ENCODE measurements around the gene CTR9. TPM values are rescaled to one million over a fixed set of nuclear protein-coding genes. Genes with fewer than 3 reads are reported as not detected.
"Not testable (repeated sequence)": the region's sequence is repeated elsewhere in the genome, so short reads cannot be mapped to it uniquely, and the experiment has no call there.

CTR9 gene
- total and polyA plus RNA-seq, 2 of the 8 experiments (the other 6 are each of a cell fraction or from before 2014, with no cell fraction given), result 6.1 to 37.7 TPM

DNA sequence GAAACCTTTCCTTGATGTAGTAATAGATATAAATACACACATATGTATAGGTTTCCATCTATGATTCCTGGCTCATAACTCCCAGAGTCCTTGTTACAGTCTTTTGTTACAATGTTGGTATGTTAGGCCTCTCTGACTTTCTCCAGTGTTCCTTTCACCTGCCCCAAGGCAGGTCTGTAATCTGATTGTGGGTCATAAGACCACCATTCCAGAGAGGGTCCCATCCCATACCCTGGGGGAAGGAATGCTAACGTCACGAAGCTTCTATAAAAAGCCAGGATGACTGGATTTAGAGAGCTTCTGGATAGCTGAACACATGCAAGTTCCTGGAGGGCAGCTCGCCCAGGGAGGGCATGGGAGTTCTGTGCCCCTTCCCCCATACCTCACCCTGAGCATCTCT lies 71.4 kb downstream of the CTR9 start:
- H3K4me3 ChIP-seq (ENCODE audit: extremely low read depth in 1 of 4, insufficient read depth in 2 of 4, low read depth in 3 of 4, low read length in 4 of 4); POLR2A ChIA-PET (ENCODE audit: partially characterized antibody); FAIRE-seq; H3K27me3 ChIP-seq (replicated peaks in 1 of 4; ENCODE audit: control insufficient read depth in 3 of 4, extremely low read depth in 1 of 4, insufficient read depth in 3 of 4, low read length in 3 of 4); H4K20me1 ChIP-seq (replicated peaks in 1 of 2; ENCODE audit: control insufficient read depth in 1 of 2, insufficient read depth in 2 of 2, low read length in 2 of 2); H3K36me3 ChIP-seq (ENCODE audit: control insufficient read depth in 2 of 4, insufficient read depth in 4 of 4, low read length in 3 of 4); H3K23ac ChIP-seq (ENCODE audit: insufficient read length); H3K4ac ChIP-seq (replicated peaks; ENCODE audit: insufficient read length, low read depth, low read length); H3K4me2 ChIP-seq (ENCODE audit: insufficient read depth in 1 of 2, low read depth in 2 of 2, low read length in 2 of 2); H3K79me1 ChIP-seq (ENCODE audit: low read depth, low read length); H4K91ac ChIP-seq (replicated peaks; ENCODE audit: insufficient read length, low read length); H3K14ac ChIP-seq (ENCODE audit: insufficient read length); H2BK15ac ChIP-seq (ENCODE audit: low read length); H4K8ac ChIP-seq (ENCODE audit: extremely low read depth, insufficient read depth, low read length); H2BK20ac ChIP-seq (ENCODE audit: low read length); H3K23me2 ChIP-seq (ENCODE audit: low read depth, low read length); H3K27ac ChIP-seq (ENCODE audit: low read depth, low read length); H4K5ac ChIP-seq (ENCODE audit: insufficient read length, low read depth, low read length); H2BK5ac ChIP-seq (ENCODE audit: low read depth, low read length); H3K79me2 ChIP-seq (ENCODE audit: control insufficient read depth in 1 of 2, insufficient read depth in 2 of 2, low read length in 2 of 2); H2AK5ac ChIP-seq (ENCODE audit: low read depth, low read length); H3K9me3 ChIP-seq (ENCODE audit: insufficient read depth in 2 of 2, low read depth in 1 of 2, low read length in 1 of 2); DNase-seq (ENCODE audit: low read depth in 1 of 2, low spot score in 2 of 2); H2AFZ ChIP-seq (ENCODE audit: low read length); H3K4me1 ChIP-seq (replicated peaks in 1 of 4; ENCODE audit: control insufficient read depth in 3 of 4, insufficient read depth in 4 of 4, low read length in 3 of 4); H3K56ac ChIP-seq (replicated peaks; ENCODE audit: insufficient read length, low read depth, low read length); H3K18ac ChIP-seq (ENCODE audit: extremely low read depth, low read length); H2BK120ac ChIP-seq (replicated peaks; ENCODE audit: low read depth, low read length); CTCF ChIA-PET (ENCODE audit: partially characterized antibody); H3K9ac ChIP-seq (replicated peaks in 1 of 4; ENCODE audit: extremely low read depth in 1 of 4, low read depth in 3 of 4, low read length in 3 of 4); H2BK12ac ChIP-seq (ENCODE audit: low read depth, low read length): not testable (repeated sequence)
- 88% methylated on average over 2 of the region's 3 CpGs; no CpG with 5 or more reads in 1 of the 2 experiments for WGBS, 2 experiments (ENCODE audit: extremely low coverage in 1 of 2, insufficient coverage in 1 of 2, insufficient read length in 1 of 2, insufficient replicate concordance in 2 of 2, low coverage in 1 of 2, low lambda C conversion rate in 2 of 2, missing lambda C conversion rate in 1 of 2)

Data from H1 (cell line).